ENCODE data around the gene PORCN. TPM values are rescaled to one million over a fixed set of nuclear protein-coding genes. Genes with fewer than 3 reads are reported as not detected.

The PORCN gene
- total and polyA plus RNA-seq, 2 of the 4 experiments (the other 2 are of a cell fraction): 4.1 to 10.1 TPM

DNA sequence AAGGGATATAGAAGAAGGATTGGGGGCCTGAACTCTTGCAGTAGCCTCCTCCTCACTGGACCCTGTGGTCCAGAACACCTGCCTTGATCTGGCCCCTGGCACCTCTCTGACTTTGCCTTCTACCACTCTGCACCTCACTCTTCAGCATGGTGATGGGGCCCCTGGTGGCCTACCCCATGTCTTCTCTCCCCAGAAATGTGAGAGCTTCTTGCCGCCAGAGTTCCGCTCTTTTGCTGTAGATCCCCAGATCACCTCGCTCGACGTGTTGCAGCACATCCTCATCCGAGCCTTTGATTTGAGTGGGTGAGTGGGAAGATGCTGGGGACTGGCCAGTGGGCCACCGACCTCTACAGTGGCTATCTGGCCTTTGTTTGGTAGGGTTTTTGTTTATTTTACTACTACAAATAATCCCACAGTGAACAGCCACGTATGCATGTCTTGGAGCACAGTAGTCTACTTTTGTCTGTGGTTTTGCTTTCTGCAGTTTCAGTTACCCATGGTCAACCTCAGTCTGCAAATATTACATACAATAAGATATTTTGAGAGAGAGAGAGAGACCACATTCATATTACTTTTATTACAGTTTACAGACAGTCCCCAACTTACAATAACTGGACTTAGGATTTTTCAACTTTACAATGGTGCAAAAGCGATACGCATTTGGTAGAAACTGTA, 32.5 kb downstream of the PORCN start:
- dilution Hi-C loops (cut with HindIII; ENCODE audit: low sequenced_read_pairs, unreplicated experiment): no loop called here

More for the DNA sequence above, 32.5 kb downstream of the PORCN start:
- TF ChIP-seq USF2 (IDR thresholded peaks at IDR 0.05; ENCODE audit: low read depth, low read length) (no peak), NFE2L2 (IDR thresholded peaks at IDR 0.05; ENCODE audit: low read depth, low read length) (no peak), MAZ (IDR thresholded peaks at IDR 0.05; ENCODE audit: borderline replicate concordance, low read depth, low read length) (no peak), RCOR1 (IDR thresholded peaks at IDR 0.05; ENCODE audit: insufficient replicate concordance, low read length) (no peak), BHLHE40 (IDR thresholded peaks at IDR 0.05; ENCODE audit: low read depth, low read length) (no peak), FOS (IDR thresholded peaks at IDR 0.05; ENCODE audit: low read depth, low read length) (no peak), MXI1 (IDR thresholded peaks at IDR 0.05; ENCODE audit: borderline replicate concordance, low read depth, low read length) (no peak), CEBPB (IDR thresholded peaks at IDR 0.05; ENCODE audit: low read depth, low read length) (no peak), RFX5 (IDR thresholded peaks at IDR 0.05; ENCODE audit: low read depth, low read length) (no peak), ELK1 (IDR thresholded peaks at IDR 0.05; ENCODE audit: borderline replicate concordance, low read depth, low read length) (no peak), MAFK (IDR thresholded peaks at IDR 0.05; ENCODE audit: low read depth, low read length) (no peak), CHD1 (IDR thresholded peaks at IDR 0.05; ENCODE audit: low read depth, low read length) (no peak)
- TF ChIP-seq, protein P1, sequence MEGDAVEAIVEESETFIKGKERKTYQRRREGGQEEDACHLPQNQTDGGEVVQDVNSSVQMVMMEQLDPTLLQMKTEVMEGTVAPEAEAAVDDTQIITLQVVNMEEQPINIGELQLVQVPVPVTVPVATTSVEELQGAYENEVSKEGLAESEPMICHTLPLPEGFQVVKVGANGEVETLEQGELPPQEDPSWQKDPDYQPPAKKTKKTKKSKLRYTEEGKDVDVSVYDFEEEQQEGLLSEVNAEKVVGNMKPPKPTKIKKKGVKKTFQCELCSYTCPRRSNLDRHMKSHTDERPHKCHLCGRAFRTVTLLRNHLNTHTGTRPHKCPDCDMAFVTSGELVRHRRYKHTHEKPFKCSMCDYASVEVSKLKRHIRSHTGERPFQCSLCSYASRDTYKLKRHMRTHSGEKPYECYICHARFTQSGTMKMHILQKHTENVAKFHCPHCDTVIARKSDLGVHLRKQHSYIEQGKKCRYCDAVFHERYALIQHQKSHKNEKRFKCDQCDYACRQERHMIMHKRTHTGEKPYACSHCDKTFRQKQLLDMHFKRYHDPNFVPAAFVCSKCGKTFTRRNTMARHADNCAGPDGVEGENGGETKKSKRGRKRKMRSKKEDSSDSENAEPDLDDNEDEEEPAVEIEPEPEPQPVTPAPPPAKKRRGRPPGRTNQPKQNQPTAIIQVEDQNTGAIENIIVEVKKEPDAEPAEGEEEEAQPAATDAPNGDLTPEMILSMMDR (conservative IDR thresholded peaks at IDR 0.05; ENCODE audit: low read depth, low read length): no peak
- Histone ChIP-seq H3K4me1 (ENCODE audit: control insufficient read depth, insufficient read depth, low read length) (no peaks in the 10 kb centered on the region), H4K91ac (ENCODE audit: insufficient read depth, low read depth, low read length) (no peak overlapping the region), H3K56ac (ENCODE audit: extremely low read depth, insufficient read depth, low read length) (no peak overlapping the region), H2BK5ac (ENCODE audit: low read depth, low read length, poor library complexity, severe bottlenecking) (no peak overlapping the region), H3K9me3 (ENCODE audit: control insufficient read depth, insufficient read depth, low read length) (no peaks in the 10 kb centered on the region), H4K8ac (ENCODE audit: low read depth in 2 of 2, low read length in 2 of 2) (no peak overlapping the region), H3K23ac (ENCODE audit: low read depth, low read length) (no peak overlapping the region), H2BK120ac (ENCODE audit: low read depth, low read length) (no peak overlapping the region), H2BK15ac (ENCODE audit: low read depth, low read length) (no peak overlapping the region), H3K27me3 (ENCODE audit: control insufficient read depth, insufficient read depth, low read length) (no peaks in the 10 kb centered on the region), H3K9me1 (ENCODE audit: insufficient read depth, low read length) (peaks cover 5% of the 10 kb centered on the region; the same call in 1 of the 2 replicates), H2AK9ac (replicated peaks; ENCODE audit: low read depth, low read length, poor library complexity) (no peak overlapping the region), H3K27ac (ENCODE audit: insufficient read depth, low read length) (no peak overlapping the region), H4K20me1 (ENCODE audit: insufficient read depth, low read length) (peaks cover 9% of the 10 kb centered on the region; the same call in 1 of the 2 replicates), H3K4ac (ENCODE audit: low read depth, low read length) (no peak overlapping the region), H3K14ac (replicated peaks; ENCODE audit: low read depth, low read length) (no peak overlapping the region), H2BK20ac (ENCODE audit: low read depth, low read length) (no peak overlapping the region), H4K5ac (ENCODE audit: low read depth, low read length) (no peak overlapping the region), H2AK5ac (ENCODE audit: low read depth, low read length) (no peak overlapping the region), H2AFZ (replicated peaks; ENCODE audit: low read length, poor library complexity) (no peak overlapping the region), H3K36me3 (ENCODE audit: control insufficient read depth, insufficient read depth, low read length) (peaks cover 7% of the 10 kb centered on the region), H3K18ac (ENCODE audit: low read depth, low read length) (no peak overlapping the region), H3K79me1 (ENCODE audit: low read depth in 1 of 2, low read length in 2 of 2) (peaks cover 7 to 14% of the 10 kb centered on the region in 2 experiments), H3K4me3 (ENCODE audit: insufficient read depth, low read depth, low read length) (no peak overlapping the region), H3K9ac (ENCODE audit: low read depth, low read length) (no peak overlapping the region), H3K4me2 (ENCODE audit: low read depth, low read length) (no peak overlapping the region)
- WGBS, 2 experiments (ENCODE audit: extremely low coverage in 2 of 2, insufficient read length in 1 of 2): no CpG with 5 or more reads among the region's 10 CpGs
- DNase-seq (no peak), ATAC-seq (ENCODE audit: low read depth) (no peak)
- in situ Hi-C loops (cut with MboI; ENCODE audit: low sequenced_read_pairs) (no loop called here), intact Hi-C loops (cut with micrococcal nuclease) (no loop called here)
- BruUV-seq (replicated peaks): no TSS peak
- POLR2A ChIA-PET (ENCODE audit: unreplicated experiment): no interaction called here
- CTCF ChIA-PET: no interaction called here
